Endothelial cell of umbilical vein (primary cell): ENCODE data around the gene KIF21B. TPM values are rescaled to one million over a fixed set of nuclear protein-coding genes. Genes with fewer than 3 reads are reported as not detected.

Experiments used
- BruUV-seq: library from RNA; stranded (reverse); fragments of 400-500 nt; replicated peaks from 2 replicates; lab custom pipeline; 2021; lab: Mats Ljungman, UMichigan
- CTCF ChIA-PET: fragments of 300-600, 350-600 bp; sonication (Branson Sonifier 250); formaldehyde crosslinking; loops from one replicate; lab custom pipeline; 2021; ENCODE audit warnings: antibody characterized with exemption, inconsistent platforms; lab: Charles Lee
- POLR2A ChIA-PET: fragments of 300-600, 350-600 bp; sonication (Branson Sonifier 250); formaldehyde crosslinking; loops from one replicate; lab custom pipeline; 2021; ENCODE audit warnings: antibody characterized with exemption, inconsistent platforms; lab: Charles Lee
- DNase-seq: peaks from one replicate; pipeline ENCODE4 v3.0.0-alpha.2; 2011; ENCODE audit warnings: low read depth, low spot score
- FAIRE-seq: peaks from 2 replicates; lab custom pipeline; 2011; peaks lifted over from hg19 to GRCh38; lab: Jason Lieb, UNC
- H2AFZ ChIP-seq: 2 replicates; pipeline ENCODE4 v1.6.0; 2012; ENCODE audit warnings: low read depth, low read length, control low read depth, inconsistent platforms
- H3K27ac ChIP-seq: 2 replicates; pipeline ENCODE4 v1.5.1; 2011; ENCODE audit warnings: low read depth, mild to moderate bottlenecking, control low read depth, low read length, moderate library complexity; ENCODE audit not compliant: insufficient read depth
- H3K27me3 ChIP-seq, 2 experiments: 2 replicates each; pipeline versions ENCODE4 v1.6.0 to v1.6.1; 2011; ENCODE audit warnings: low read length in 2 of 2, mixed read lengths in 1 of 2; ENCODE audit not compliant: control insufficient read depth in 2 of 2, insufficient read depth in 2 of 2
- H3K36me3 ChIP-seq, 2 experiments: 2 replicates in 1 of 2; 3 replicates in 1 of 2; pipeline ENCODE4 v1.5.1; 2011; ENCODE audit warnings: low read length in 2 of 2, mild to moderate bottlenecking in 1 of 2, moderate library complexity in 1 of 2; ENCODE audit not compliant: control insufficient read depth in 2 of 2, insufficient read depth in 2 of 2; ENCODE audit errors: extremely low read depth in 1 of 2
- H3K4me1 ChIP-seq: 3 replicates; pipeline ENCODE4 v1.5.1; 2011; ENCODE audit warnings: mild to moderate bottlenecking, low read length; ENCODE audit not compliant: control insufficient read depth, insufficient read depth; ENCODE audit errors: extremely low read depth
- H3K4me2 ChIP-seq: 2 replicates; pipeline ENCODE4 v1.6.1; 2011; ENCODE audit warnings: low read length, control low read depth, mixed read lengths; ENCODE audit not compliant: insufficient read depth
- H3K4me3 ChIP-seq, 3 experiments: fragments of 200-600 bp in 1 of 3; sonication (generic), shearing (Covaris generic) in 1 of 3; replicated peaks in 1 of 3; 2 replicates each; pipeline ENCODE4 v1.5.1; 2011 to 2016; ENCODE audit warnings: control low read depth in 3 of 3, low read length in 3 of 3, mild to moderate bottlenecking in 2 of 3, inconsistent platforms in 1 of 3, low read depth in 1 of 3, moderate library complexity in 1 of 3; ENCODE audit not compliant: insufficient read depth in 1 of 3
- H3K79me2 ChIP-seq: 2 replicates; pipeline ENCODE4 v1.6.0; 2012; ENCODE audit warnings: low read length, inconsistent platforms; ENCODE audit not compliant: control insufficient read depth, insufficient read depth
- H3K9ac ChIP-seq: replicated peaks from 2 replicates; pipeline ENCODE3; 2011; ENCODE audit warnings: low read length, control low read depth; ENCODE audit not compliant: insufficient read depth; ENCODE audit errors: extremely low read depth
- H3K9me1 ChIP-seq: replicated peaks from 3 replicates; pipeline ENCODE4 v1.6.0; 2011; ENCODE audit warnings: mild to moderate bottlenecking, low read length; ENCODE audit not compliant: control insufficient read depth, insufficient read depth; ENCODE audit errors: extremely low read depth
- H3K9me3 ChIP-seq: replicated peaks from 2 replicates; pipeline ENCODE4 v1.5.1; 2012; ENCODE audit warnings: low read length, inconsistent platforms; ENCODE audit not compliant: control insufficient read depth, insufficient read depth
- H4K20me1 ChIP-seq: replicated peaks from 2 replicates; pipeline ENCODE3; 2011; ENCODE audit warnings: mild to moderate bottlenecking, low read length; ENCODE audit not compliant: control insufficient read depth, insufficient read depth; ENCODE audit errors: extremely low read depth
- CTCF ChIP-seq, 2 donors: IDR thresholded peaks; 1 replicate in 1 of 2; 2 replicates in 1 of 2; pipeline ENCODE4 v1.5.1; 2011; ENCODE audit warnings: low read length in 2 of 2, mild to moderate bottlenecking in 2 of 2, moderate library complexity in 2 of 2, control low read depth in 1 of 2, inconsistent platforms in 1 of 2, low read depth in 1 of 2; ENCODE audit not compliant: insufficient read depth in 1 of 2; ENCODE audit errors: extremely low read depth in 1 of 2
- EZH2 ChIP-seq: IDR thresholded peaks from 2 replicates; pipeline ENCODE4 v1.6.1; 2012; ENCODE audit warnings: borderline replicate concordance, low read depth, mild to moderate bottlenecking, moderate library complexity, low read length, inconsistent platforms; ENCODE audit not compliant: severe bottlenecking
- FOS ChIP-seq: IDR thresholded peaks from 2 replicates; pipeline ENCODE4 v1.6.1; 2011; ENCODE audit warnings: mild to moderate bottlenecking, low read length, moderate library complexity, borderline replicate concordance; ENCODE audit not compliant: insufficient read depth
- JUN ChIP-seq: IDR thresholded peaks from 2 replicates; pipeline ENCODE4 v1.6.1; 2011; ENCODE audit warnings: borderline replicate concordance, low read depth; ENCODE audit not compliant: insufficient read length, insufficient read depth
- MYC ChIP-seq: IDR thresholded peaks from one replicate; pipeline ENCODE4 v1.6.1; 2011; ENCODE audit warnings: mild to moderate bottlenecking, low read depth, low read length
- POLR2A ChIP-seq: IDR thresholded peaks from 2 replicates; pipeline ENCODE4 v1.6.1; 2012; ENCODE audit warnings: low read depth, mild to moderate bottlenecking, control low read depth, low read length
- dilution Hi-C: fragments of 300-500 bp; cut with MboI; formaldehyde crosslinking; loops from one replicate; pipeline ENCODE4 v1.15.0; 2019; ENCODE audit warnings: low sequenced_read_pairs; ENCODE audit not compliant: extremely low pct_ligation_motif_present
- intact Hi-C: fragments of 100-400 bp; cut with micrococcal nuclease; formaldehyde crosslinking; loops from one replicate; pipeline ENCODE4 v1.10.0; 2022
- polyA plus RNA-seq, 4 experiments: library from polyadenylated mRNA; depleted of rRNA in 3 of 4; stranded (reverse) in 3 of 4; unstranded in 1 of 4; fragments of >200 nt; gene quantifications; 2 replicates each; pipeline versions ENCODE4 v1.2.1 to v1.2.3, GENCODE V29; 2011 to 2012; ENCODE audit warnings: missing spikeins in 1 of 4
- total RNA-seq: library from RNA; stranded (reverse); gene quantifications from 2 replicates; pipeline ENCODE4 v1.2.3, GENCODE V29; 2021
- TF ChIP-seq, protein P1 (sequence below): IDR thresholded peaks from 2 replicates; pipeline ENCODE4 v1.6.1; 2011; ENCODE audit not compliant: insufficient read depth, insufficient read length

KIF21B gene
- total and polyA plus RNA-seq, 2 donors (not counting 3 experiments of a cell fraction or from before 2014, with no cell fraction given): 1.9 to 4.4 TPM

- dilution Hi-C loops (no loop called here), intact Hi-C loops (no loop called here)
- BruUV-seq: no TSS peak
- no peak overlapping the region for H2AFZ ChIP-seq
- no peaks in the 10 kb centered on the region for H3K9me3 ChIP-seq
- TF ChIP-seq EZH2: no peak
- TF ChIP-seq FOS: no peak
- no peak for TF ChIP-seq CTCF (IDR thresholded peaks at IDR 0.05; ENCODE audit: extremely low read depth in 1 of 2, insufficient read depth in 1 of 2, low read depth in 1 of 2, low read length in 2 of 2)
- no peak for TF ChIP-seq MYC
- H3K9me1 ChIP-seq: no peaks in the 10 kb centered on the region
- FAIRE-seq (no peak), DNase-seq (no peak)
- H4K20me1 ChIP-seq: no peaks in the 10 kb centered on the region
- H3K4me2 ChIP-seq: no peak overlapping the region
- H3K27ac ChIP-seq: no peak overlapping the region
- CTCF ChIA-PET: interaction anchor here (0.8 to 2.9 kb wide), 2 partner anchors 11 to 98 kb away, joined by 3 to 13 read pairs; no protein-coding TSS in a partner anchor
- no peak overlapping the region for H3K9ac ChIP-seq
- H3K36me3 ChIP-seq: no peaks in the 10 kb centered on the region
- POLR2A ChIA-PET: no interaction called here
- H3K27me3 ChIP-seq: peaks cover 10 to 18% of the 10 kb centered on the region in 2 experiments
- H3K4me1 ChIP-seq: no peaks in the 10 kb centered on the region
- no peaks in the 10 kb centered on the region for H3K79me2 ChIP-seq
- H3K4me3 ChIP-seq: no peak overlapping the region
These were observed 46.1 kb upstream of the KIF21B start for GRCh38 chr1:201069636-201070035.

DNA sequence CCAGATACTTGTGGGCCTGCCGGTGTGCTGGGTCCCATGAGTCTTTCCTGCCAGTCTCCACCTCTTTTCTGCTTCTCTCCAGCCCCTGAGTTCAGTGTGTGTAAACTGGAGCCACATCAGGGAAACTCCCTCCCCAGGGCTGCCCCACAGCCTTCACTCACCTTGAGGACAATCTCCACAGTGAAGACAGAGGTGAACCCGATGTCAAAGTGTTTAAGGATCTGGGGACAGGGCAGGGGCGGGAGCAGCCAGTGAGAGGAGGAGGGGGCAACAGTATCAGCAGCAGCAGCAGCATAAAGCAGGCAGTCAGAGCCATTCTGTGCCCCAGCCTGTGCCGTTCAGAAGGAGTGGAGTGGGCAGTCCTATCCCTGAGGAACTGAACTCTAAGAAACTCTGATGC lies 45.5 kb upstream of the KIF21B start:
- ChIA-PET CTCF (interaction anchor here (0.7 to 0.8 kb wide), 2 partner anchors 12 to 97 kb away, joined by 3 read pairs; no protein-coding TSS in a partner anchor), POLR2A (no interaction called here)
- peaks cover 10 to 18% of the 10 kb centered on the region in 2 experiments for H3K27me3 ChIP-seq
- H3K9me3 ChIP-seq: no peaks in the 10 kb centered on the region
- no peaks in the 10 kb centered on the region for H3K9me1 ChIP-seq
- H3K36me3 ChIP-seq: no peaks in the 10 kb centered on the region
- TF ChIP-seq FOS (no peak), JUN (no peak), CTCF (IDR thresholded peaks at IDR 0.05; ENCODE audit: extremely low read depth in 1 of 2, insufficient read depth in 1 of 2, low read depth in 1 of 2, low read length in 2 of 2) (no peak), POLR2A (no peak)
- TF ChIP-seq, protein P1, sequence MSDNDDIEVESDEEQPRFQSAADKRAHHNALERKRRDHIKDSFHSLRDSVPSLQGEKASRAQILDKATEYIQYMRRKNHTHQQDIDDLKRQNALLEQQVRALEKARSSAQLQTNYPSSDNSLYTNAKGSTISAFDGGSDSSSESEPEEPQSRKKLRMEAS: no peak
- intact Hi-C loops: no loop called here
- no peak for DNase-seq
- no peaks in the 10 kb centered on the region for H3K4me1 ChIP-seq
- H3K79me2 ChIP-seq: no peaks in the 10 kb centered on the region
- no peak overlapping the region for H3K4me2 ChIP-seq
- no peak overlapping the region for H3K27ac ChIP-seq
- no peak overlapping the region for H3K4me3 ChIP-seq
- FAIRE-seq: no peak
- dilution Hi-C loops: no loop called here
- no peak overlapping the region for H2AFZ ChIP-seq
- no TSS peak for BruUV-seq
- no peak overlapping the region for H3K9ac ChIP-seq
- no peaks in the 10 kb centered on the region for H4K20me1 ChIP-seq
